Ascending aorta (tissue), 2 donors: ENCODE data around the gene SYNPO2. TPM values are rescaled to one million over a fixed set of nuclear protein-coding genes. Genes with fewer than 3 reads are reported as not detected.

Experiments used
- DNase-seq, 2 donors: peaks; one replicate each; pipeline ENCODE4 v3.0.0-alpha.2; 2019; ENCODE audit warnings: low spot score in 2 of 2
- H3K27ac ChIP-seq, 2 donors: fragments of 200-600 bp; sonication (generic); one replicate each; pipeline ENCODE4 v1.5.1; 2016 to 2017; ENCODE audit warnings: mild to moderate bottlenecking in 1 of 2
- H3K27me3 ChIP-seq: fragments of 200-600 bp; sonication (generic); one replicate; pipeline ENCODE4 v1.5.1; 2017
- H3K36me3 ChIP-seq, 2 donors: fragments of 200-600 bp; sonication (generic); one replicate each; pipeline ENCODE4 v1.5.1; 2016
- H3K4me1 ChIP-seq, 2 donors: fragments of 200-600 bp; sonication (generic); one replicate each; pipeline ENCODE4 v1.5.1; 2016 to 2017; ENCODE audit warnings: mild to moderate bottlenecking in 1 of 2
- H3K4me3 ChIP-seq, 2 donors: fragments of 200-600 bp; sonication (generic); one replicate each; pipeline ENCODE4 v1.5.1; 2016 to 2017; ENCODE audit warnings: mild to moderate bottlenecking in 1 of 2
- H3K9me3 ChIP-seq, 2 donors: fragments of 200-600 bp; sonication (generic); one replicate each; pipeline ENCODE4 v1.5.1; 2016
- intact Hi-C: fragments of 100-400 bp; cut with DNase I; formaldehyde crosslinking; loops from one replicate; pipeline ENCODE4 v1.15.1; 2023
- total RNA-seq: library from RNA; depleted of rRNA; stranded (reverse); fragments of >200 nt; gene quantifications from one replicate; pipeline ENCODE4 v1.1.0, GENCODE V29; 2016
- TF ChIP-seq, protein P1 (sequence below), 3 experiments: fragments of 200-600 bp in 2 of 3; fragments of 450-650 bp in 1 of 3; sonication (generic) in 2 of 3; IDR thresholded peaks; one replicate each; pipeline ENCODE4 v1.5.1; 2016 to 2019; ENCODE audit warnings: antibody characterized with exemption in 3 of 3, mild to moderate bottlenecking in 1 of 3, moderate library complexity in 1 of 3

The SYNPO2 gene
- total RNA-seq, 1 donor from 2014 or later: 178 TPM

DNA sequence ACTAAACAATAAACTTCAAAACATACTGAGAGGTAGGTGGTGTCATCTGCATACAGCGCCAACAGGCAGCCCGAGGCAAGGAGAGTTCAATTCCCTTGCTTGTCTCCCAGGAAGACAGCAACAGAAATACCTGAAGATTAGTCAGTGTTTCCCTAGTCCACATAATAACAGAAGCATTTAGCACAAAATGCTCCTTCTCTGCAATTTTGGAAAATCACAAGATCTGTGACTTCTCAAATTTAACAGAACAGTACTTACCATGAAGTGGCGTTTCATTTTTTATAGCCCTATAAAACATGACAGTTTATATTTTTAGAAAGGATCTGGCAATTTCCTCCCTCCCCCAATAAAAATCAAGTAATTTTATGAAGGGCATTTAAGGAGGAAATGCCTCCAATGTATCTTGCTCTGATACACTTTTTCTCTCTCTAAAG is 179.9 kb downstream of the SYNPO2 start:
- H3K4me1 ChIP-seq: no peaks in the 10 kb centered on the region
- peaks cover 0 to 5% of the 10 kb centered on the region in 2 donors for H3K36me3 ChIP-seq
- intact Hi-C loops: no loop called here
- H3K4me3 ChIP-seq: no peak overlapping the region
- peaks cover 7% of the 10 kb centered on the region in 2 donors for H3K9me3 ChIP-seq
- H3K27me3 ChIP-seq: no peaks in the 10 kb centered on the region
- peak overlapping the region; percentile 44 to 48 for H3K27ac ChIP-seq
- TF ChIP-seq, protein P1, sequence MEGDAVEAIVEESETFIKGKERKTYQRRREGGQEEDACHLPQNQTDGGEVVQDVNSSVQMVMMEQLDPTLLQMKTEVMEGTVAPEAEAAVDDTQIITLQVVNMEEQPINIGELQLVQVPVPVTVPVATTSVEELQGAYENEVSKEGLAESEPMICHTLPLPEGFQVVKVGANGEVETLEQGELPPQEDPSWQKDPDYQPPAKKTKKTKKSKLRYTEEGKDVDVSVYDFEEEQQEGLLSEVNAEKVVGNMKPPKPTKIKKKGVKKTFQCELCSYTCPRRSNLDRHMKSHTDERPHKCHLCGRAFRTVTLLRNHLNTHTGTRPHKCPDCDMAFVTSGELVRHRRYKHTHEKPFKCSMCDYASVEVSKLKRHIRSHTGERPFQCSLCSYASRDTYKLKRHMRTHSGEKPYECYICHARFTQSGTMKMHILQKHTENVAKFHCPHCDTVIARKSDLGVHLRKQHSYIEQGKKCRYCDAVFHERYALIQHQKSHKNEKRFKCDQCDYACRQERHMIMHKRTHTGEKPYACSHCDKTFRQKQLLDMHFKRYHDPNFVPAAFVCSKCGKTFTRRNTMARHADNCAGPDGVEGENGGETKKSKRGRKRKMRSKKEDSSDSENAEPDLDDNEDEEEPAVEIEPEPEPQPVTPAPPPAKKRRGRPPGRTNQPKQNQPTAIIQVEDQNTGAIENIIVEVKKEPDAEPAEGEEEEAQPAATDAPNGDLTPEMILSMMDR (IDR thresholded peaks at IDR 0.05): no peak
- no peak for DNase-seq

DNA sequence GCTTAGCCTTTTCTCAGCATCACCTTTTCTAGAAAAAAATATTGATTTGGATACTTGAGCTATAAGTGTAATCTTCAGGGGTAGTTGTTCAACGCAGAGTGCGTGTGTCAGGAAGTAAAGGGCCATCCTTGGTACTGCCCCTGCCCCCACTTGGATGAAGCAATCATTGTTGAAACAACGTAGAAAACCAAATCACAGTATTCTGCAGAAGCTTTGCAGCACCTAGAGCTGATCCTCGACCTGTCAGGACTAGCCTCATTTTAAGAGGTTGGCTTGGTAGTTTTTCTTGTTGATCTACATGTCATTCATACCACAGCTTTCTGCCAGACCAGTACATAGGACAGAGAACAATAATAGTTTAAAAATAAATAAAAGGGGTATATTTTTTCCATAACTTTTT is 181.6 kb downstream of the SYNPO2 start:
- TF ChIP-seq, protein P1 (IDR thresholded peaks at IDR 0.05): no peak
- intact Hi-C loops: no loop called here
- no peaks in the 10 kb centered on the region for H3K27me3 ChIP-seq

DNA sequence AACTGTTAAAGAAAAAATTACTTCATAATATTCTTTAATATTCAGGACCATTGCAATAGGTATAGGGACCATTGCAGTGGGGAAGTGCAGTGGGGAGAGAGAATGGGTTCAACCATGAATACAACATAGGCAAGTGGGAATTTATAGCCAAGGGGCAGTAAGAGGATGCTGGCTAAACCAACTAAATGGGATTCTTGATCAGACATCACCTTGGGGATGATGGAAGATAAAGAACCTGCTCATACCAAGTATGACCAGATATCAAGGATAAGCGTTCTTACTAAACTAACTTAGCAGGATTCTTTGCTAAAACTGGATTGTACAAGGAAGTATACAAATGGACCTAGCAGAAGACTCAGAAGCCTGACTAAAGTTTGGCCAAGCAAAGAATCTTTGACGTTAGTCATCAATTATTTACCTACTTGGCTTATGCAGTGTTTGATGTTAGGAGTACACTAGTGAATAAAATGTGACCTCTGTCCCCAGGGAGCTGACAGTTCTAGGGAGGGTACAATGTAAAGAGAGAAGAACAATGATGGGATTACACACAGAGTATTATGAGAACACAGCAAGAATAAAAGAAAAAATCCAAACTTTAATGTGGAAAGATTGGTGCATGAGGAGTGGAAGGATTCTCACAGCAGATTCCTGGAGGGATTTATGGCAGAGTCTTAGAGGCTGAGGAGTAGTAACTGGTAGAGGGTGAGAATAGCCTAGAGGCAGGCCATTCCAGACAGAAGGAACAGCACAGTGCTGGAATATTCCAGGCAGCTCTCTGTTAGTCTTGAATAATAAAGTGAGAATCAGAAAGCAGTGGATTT is 192.3 kb downstream of the SYNPO2 start:
- Histone ChIP-seq H3K4me1 (no peaks in the 10 kb centered on the region), H3K27me3 (no peaks in the 10 kb centered on the region), H3K9me3 (no peaks in the 10 kb centered on the region), H3K27ac (no peak overlapping the region), H3K4me3 (no peak overlapping the region), H3K36me3 (no peaks in the 10 kb centered on the region)
- intact Hi-C loops: no loop called here
- no peak for DNase-seq
- TF ChIP-seq, protein P1 (IDR thresholded peaks at IDR 0.05): no peak

More for the DNA sequence above, 181.6 kb downstream of the SYNPO2 start:
- peaks cover 0 to 5% of the 10 kb centered on the region in 2 donors for H3K36me3 ChIP-seq
- no peaks in the 10 kb centered on the region for H3K4me1 ChIP-seq
- peaks cover 7 to 13% of the 10 kb centered on the region in 2 donors for H3K9me3 ChIP-seq
- H3K4me3 ChIP-seq: no peak overlapping the region
- no peak for DNase-seq
- H3K27ac ChIP-seq: peak overlapping the region; percentile 7 to 18

DNA sequence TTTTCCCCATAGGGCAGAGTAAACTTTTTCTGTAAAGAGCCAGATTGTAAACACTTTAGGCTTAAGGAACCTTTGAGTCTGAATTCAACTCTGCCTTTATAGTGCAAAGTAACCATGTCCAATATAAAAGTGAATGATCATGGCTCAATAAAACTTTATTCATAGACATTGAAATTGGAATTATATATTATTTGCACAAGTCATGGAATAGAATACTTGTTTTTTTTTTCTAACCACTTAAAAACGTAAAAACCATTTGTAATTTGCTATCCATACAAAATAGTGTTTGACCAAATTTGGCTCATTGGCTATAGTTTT is 192.8 kb downstream of the SYNPO2 start:
- H3K27ac ChIP-seq: no peak overlapping the region
- H3K4me3 ChIP-seq: no peak overlapping the region
- intact Hi-C loops: no loop called here
- H3K4me1 ChIP-seq: peaks cover 0 to under 1% of the 10 kb centered on the region in 2 donors
- H3K36me3 ChIP-seq: no peaks in the 10 kb centered on the region
- no peaks in the 10 kb centered on the region for H3K9me3 ChIP-seq
- H3K27me3 ChIP-seq: no peaks in the 10 kb centered on the region
- TF ChIP-seq, protein P1 (IDR thresholded peaks at IDR 0.05): no peak
- DNase-seq: no peak

DNA sequence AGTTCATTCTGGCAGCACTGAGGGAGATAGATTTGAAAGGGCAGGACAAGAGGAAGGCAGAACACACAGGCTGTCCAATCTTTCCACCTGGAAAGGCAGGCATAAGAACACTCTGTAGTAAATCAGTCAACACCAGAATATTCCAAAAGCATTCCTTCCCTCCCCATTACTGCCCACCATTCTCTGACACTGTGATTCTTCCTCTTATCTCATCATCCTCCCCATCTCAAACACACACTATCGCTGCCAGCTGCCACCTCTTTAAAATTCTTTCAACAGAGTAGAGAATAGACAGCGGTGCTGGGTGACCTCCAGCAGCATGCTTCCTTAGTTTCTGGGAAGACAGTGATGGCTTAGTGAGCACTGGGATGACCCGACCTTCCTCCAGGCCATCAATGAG is 193.3 kb downstream of the SYNPO2 start:
- Histone ChIP-seq H3K4me1 (peaks cover 0 to 3% of the 10 kb centered on the region in 2 donors), H3K9me3 (no peaks in the 10 kb centered on the region), H3K27me3 (no peaks in the 10 kb centered on the region), H3K4me3 (no peak overlapping the region), H3K27ac (no peak overlapping the region), H3K36me3 (no peaks in the 10 kb centered on the region)
- TF ChIP-seq, protein P1 (IDR thresholded peaks at IDR 0.05): no peak
- intact Hi-C loops: no loop called here
- no peak for DNase-seq
